ENCODE measurements around the gene ZIC4. TPM values are rescaled to one million over a fixed set of nuclear protein-coding genes. Genes with fewer than 3 reads are reported as not detected.

ZIC4 gene
- total and polyA plus RNA-seq, 10 of the 15 experiments (the other 5 are each of a cell fraction or from before 2014, with no cell fraction given), result not detected

DNA sequence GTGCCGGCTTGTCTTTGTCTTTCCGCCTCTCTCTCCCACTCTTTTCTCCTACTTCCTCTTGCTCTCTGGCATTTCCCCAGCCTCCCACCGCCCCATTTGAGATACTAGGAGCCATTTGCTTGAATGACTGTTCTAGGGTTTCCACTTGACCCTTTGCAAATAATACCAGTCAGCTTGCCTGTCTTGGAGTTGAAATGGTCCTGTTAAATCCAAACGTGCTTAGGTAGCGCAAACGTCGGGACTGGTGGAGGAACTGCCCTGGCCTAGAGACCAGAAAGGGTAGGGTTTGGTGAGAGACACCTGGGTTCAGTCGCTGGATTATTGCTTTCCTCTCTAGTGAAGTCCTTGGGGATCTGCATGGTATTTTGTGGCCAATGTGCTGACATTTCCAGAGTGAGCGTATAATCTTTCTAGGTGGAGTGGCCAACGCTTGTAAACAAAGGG lies 13.5 kb upstream of the ZIC4 start (continued):
- TF ChIP-seq, protein P1, sequence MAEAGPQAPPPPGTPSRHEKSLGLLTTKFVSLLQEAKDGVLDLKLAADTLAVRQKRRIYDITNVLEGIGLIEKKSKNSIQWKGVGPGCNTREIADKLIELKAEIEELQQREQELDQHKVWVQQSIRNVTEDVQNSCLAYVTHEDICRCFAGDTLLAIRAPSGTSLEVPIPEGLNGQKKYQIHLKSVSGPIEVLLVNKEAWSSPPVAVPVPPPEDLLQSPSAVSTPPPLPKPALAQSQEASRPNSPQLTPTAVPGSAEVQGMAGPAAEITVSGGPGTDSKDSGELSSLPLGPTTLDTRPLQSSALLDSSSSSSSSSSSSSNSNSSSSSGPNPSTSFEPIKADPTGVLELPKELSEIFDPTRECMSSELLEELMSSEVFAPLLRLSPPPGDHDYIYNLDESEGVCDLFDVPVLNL (IDR thresholded peaks at IDR 0.05; ENCODE audit: low read depth, low read length), result no peak
- TF ChIP-seq POLR2AphosphoS5 (IDR thresholded peaks at IDR 0.05; ENCODE audit: low read length) (no peak), ESRRA (IDR thresholded peaks at IDR 0.05; ENCODE audit: low read length) (no peak), ZNF207 (IDR thresholded peaks at IDR 0.05; ENCODE audit: borderline replicate concordance) (no peak), SIN3A (IDR thresholded peaks at IDR 0.05; ENCODE audit: low read depth, low read length) (no peak)
- TF ChIP-seq, protein P2, sequence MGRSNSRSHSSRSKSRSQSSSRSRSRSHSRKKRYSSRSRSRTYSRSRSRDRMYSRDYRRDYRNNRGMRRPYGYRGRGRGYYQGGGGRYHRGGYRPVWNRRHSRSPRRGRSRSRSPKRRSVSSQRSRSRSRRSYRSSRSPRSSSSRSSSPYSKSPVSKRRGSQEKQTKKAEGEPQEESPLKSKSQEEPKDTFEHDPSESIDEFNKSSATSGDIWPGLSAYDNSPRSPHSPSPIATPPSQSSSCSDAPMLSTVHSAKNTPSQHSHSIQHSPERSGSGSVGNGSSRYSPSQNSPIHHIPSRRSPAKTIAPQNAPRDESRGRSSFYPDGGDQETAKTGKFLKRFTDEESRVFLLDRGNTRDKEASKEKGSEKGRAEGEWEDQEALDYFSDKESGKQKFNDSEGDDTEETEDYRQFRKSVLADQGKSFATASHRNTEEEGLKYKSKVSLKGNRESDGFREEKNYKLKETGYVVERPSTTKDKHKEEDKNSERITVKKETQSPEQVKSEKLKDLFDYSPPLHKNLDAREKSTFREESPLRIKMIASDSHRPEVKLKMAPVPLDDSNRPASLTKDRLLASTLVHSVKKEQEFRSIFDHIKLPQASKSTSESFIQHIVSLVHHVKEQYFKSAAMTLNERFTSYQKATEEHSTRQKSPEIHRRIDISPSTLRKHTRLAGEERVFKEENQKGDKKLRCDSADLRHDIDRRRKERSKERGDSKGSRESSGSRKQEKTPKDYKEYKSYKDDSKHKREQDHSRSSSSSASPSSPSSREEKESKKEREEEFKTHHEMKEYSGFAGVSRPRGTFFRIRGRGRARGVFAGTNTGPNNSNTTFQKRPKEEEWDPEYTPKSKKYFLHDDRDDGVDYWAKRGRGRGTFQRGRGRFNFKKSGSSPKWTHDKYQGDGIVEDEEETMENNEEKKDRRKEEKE (IDR thresholded peaks at IDR 0.05), result no peak
- TF ChIP-seq, protein P3, sequence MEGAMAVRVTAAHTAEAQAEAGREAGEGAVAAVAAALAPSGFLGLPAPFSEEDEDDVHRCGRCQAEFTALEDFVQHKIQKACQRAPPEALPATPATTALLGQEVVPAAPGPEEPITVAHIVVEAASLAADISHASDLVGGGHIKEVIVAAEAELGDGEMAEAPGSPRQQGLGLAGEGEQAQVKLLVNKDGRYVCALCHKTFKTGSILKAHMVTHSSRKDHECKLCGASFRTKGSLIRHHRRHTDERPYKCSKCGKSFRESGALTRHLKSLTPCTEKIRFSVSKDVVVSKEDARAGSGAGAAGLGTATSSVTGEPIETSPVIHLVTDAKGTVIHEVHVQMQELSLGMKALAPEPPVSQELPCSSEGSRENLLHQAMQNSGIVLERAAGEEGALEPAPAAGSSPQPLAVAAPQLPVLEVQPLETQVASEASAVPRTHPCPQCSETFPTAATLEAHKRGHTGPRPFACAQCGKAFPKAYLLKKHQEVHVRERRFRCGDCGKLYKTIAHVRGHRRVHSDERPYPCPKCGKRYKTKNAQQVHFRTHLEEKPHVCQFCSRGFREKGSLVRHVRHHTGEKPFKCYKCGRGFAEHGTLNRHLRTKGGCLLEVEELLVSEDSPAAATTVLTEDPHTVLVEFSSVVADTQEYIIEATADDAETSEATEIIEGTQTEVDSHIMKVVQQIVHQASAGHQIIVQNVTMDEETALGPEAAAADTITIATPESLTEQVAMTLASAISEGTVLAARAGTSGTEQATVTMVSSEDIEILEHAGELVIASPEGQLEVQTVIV (IDR thresholded peaks at IDR 0.05; ENCODE audit: borderline replicate concordance, partially characterized antibody), result no peak

All from GM12878 (cell line).